Fibroblast of mammary gland (primary cell): Measurements from ENCODE around the gene PHLDB2.

Source experiments
- DNase-seq: peaks from one replicate; pipeline ENCODE4 v3.0.0-alpha.2; 2010; ENCODE audit warnings: low read depth
- H3K4me3 ChIP-seq: 2 replicates; pipeline ENCODE4 v1.5.1; 2011; ENCODE audit warnings: low read depth, mild to moderate bottlenecking, low read length, moderate library complexity; ENCODE audit not compliant: control insufficient read depth
- CTCF ChIP-seq: conservative IDR thresholded peaks from 2 replicates; pipeline ENCODE4 v1.5.1; 2011; ENCODE audit warnings: low read depth, low read length, inconsistent platforms; ENCODE audit not compliant: control insufficient read depth, insufficient read depth

The PHLDB2 gene

GRCh38 chr3:111819927-111820326 is 39.1 kb upstream of the PHLDB2 start:
- TF ChIP-seq CTCF, result no peak
- no peak overlapping the region for H3K4me3 ChIP-seq
- no peak for DNase-seq

- no peak for TF ChIP-seq CTCF
- no peak overlapping the region for H3K4me3 ChIP-seq
- no peak for DNase-seq
These were observed 38.4 kb upstream of the PHLDB2 start for GRCh38 chr3:111820651-111821050.

- H3K4me3 ChIP-seq, result no peak overlapping the region
- no peak for DNase-seq
- TF ChIP-seq CTCF, result no peak
These were observed 37.2 kb upstream of the PHLDB2 start for GRCh38 chr3:111821891-111822290.

GRCh38 chr3:111822804-111823203 is 36.3 kb upstream of the PHLDB2 start:
- DNase-seq, result no peak
- no peak for TF ChIP-seq CTCF
- H3K4me3 ChIP-seq, result no peak overlapping the region

GRCh38 chr3:111823341-111823855 is 35.7 kb upstream of the PHLDB2 start:
- TF ChIP-seq CTCF, result no peak
- no peak for DNase-seq
- no peak overlapping the region for H3K4me3 ChIP-seq

GRCh38 chr3:111824351-111824750 is 34.7 kb upstream of the PHLDB2 start:
- H3K4me3 ChIP-seq, result no peak overlapping the region
- DNase-seq, result no peak
- TF ChIP-seq CTCF, result no peak

- no peak for TF ChIP-seq CTCF
- DNase-seq, result no peak
- H3K4me3 ChIP-seq, result no peak overlapping the region
These were observed 31.2 kb upstream of the PHLDB2 start for GRCh38 chr3:111827871-111828270.
